HCT116 (cell line): Measurements from ENCODE around the gene LHPP. TPM values are rescaled to one million over a fixed set of nuclear protein-coding genes. Genes with fewer than 3 reads are reported as not detected.

ENCODE experiments used
- ATAC-seq: fragments of 200-7000 bp; cut with Tn5 transposase; 2 replicates; pipeline ENCODE4 v1.9.1; 2020; ENCODE audit warnings: mild to moderate bottlenecking, moderate library complexity
- BruUV-seq: library from RNA; stranded (reverse); fragments of 400-500 nt; replicated peaks from 2 replicates; lab custom pipeline; 2021; lab: Mats Ljungman, UMichigan
- CTCF ChIA-PET: fragments of 300-600 bp; sonication (Branson Sonifier 250); formaldehyde crosslinking; loops from one replicate; lab custom pipeline; 2021; ENCODE audit warnings: antibody characterized with exemption; lab: Charles Lee
- POLR2A ChIA-PET: fragments of 300-600, 350-600 bp; sonication (Branson Sonifier 250); formaldehyde crosslinking; loops from one replicate; lab custom pipeline; 2021; ENCODE audit warnings: antibody characterized with exemption; lab: Charles Lee
- RAD21 ChIA-PET, 2 experiments: fragments of 300-600 bp; sonication (Branson Sonifier 250); formaldehyde crosslinking; loops; one replicate each; lab custom pipeline; 2023; ENCODE audit warnings: low total read pairs in 2 of 2; ENCODE audit not compliant: uncharacterized antibody in 2 of 2, unreplicated experiment in 2 of 2, low non-redundant PET in 1 of 2; lab: Charles Lee
- DNase-seq: peaks from one replicate; pipeline ENCODE4 v3.0.0-alpha.2; 2010; ENCODE audit warnings: low read depth, low spot score
- H2AFZ ChIP-seq: fragments of 200-600 bp; shearing (Covaris generic), sonication (generic); 2 replicates; pipeline ENCODE4 v1.6.1; 2017; ENCODE audit warnings: low read depth, mixed run types, mixed read lengths, antibody characterized with exemption, low read length; ENCODE audit not compliant: poor library complexity, severe bottlenecking
- H3K27ac ChIP-seq: 2 replicates; pipeline ENCODE4 v1.5.1; 2012; ENCODE audit warnings: low read depth, low read length
- H3K27me3 ChIP-seq: fragments of 200-600 bp; sonication (generic); 2 replicates; pipeline ENCODE4 v1.6.1; 2016; ENCODE audit warnings: mixed run types, low read length, mixed read lengths; ENCODE audit not compliant: insufficient read depth
- H3K36me3 ChIP-seq, 2 experiments: fragments of 200-500 bp in 1 of 2; fragments of 200-600 bp in 1 of 2; sonication (Bioruptor generic) in 1 of 2; sonication (generic) in 1 of 2; 2 replicates each; pipeline versions ENCODE4 v1.5.1 to v1.6.1; 2014 to 2016; ENCODE audit warnings: low read length in 2 of 2, inconsistent platforms in 1 of 2, mixed read lengths in 1 of 2, mixed run types in 1 of 2; ENCODE audit not compliant: insufficient read depth in 2 of 2, control insufficient read depth in 1 of 2
- H3K4me1 ChIP-seq, 2 experiments: fragments of 200-600 bp in 1 of 2; sonication (generic) in 1 of 2; 2 replicates each; pipeline versions ENCODE4 v1.5.1 to v1.6.1; 2012 to 2017; ENCODE audit warnings: low read length in 2 of 2, inconsistent platforms in 1 of 2, mild to moderate bottlenecking in 1 of 2, mixed read lengths in 1 of 2, mixed run types in 1 of 2, moderate library complexity in 1 of 2; ENCODE audit not compliant: insufficient read depth in 2 of 2, control insufficient read depth in 1 of 2
- H3K4me2 ChIP-seq: fragments of 200-600 bp; sonication (generic); 2 replicates; pipeline ENCODE4 v1.6.1; 2017; ENCODE audit warnings: mixed run types, low read length, mixed read lengths
- H3K4me3 ChIP-seq, 2 experiments: fragments of 200-600 bp in 1 of 2; sonication (generic) in 1 of 2; replicated peaks in 1 of 2; 2 replicates each; pipeline ENCODE4 v1.5.1; 2011 to 2016; ENCODE audit warnings: low read length in 2 of 2, control low read depth in 1 of 2, low read depth in 1 of 2, mild to moderate bottlenecking in 1 of 2, mixed read lengths in 1 of 2, mixed run types in 1 of 2
- H3K79me2 ChIP-seq: fragments of 200-600 bp; sonication (generic); 2 replicates; pipeline ENCODE4 v1.6.1; 2017; ENCODE audit warnings: mild to moderate bottlenecking, mixed run types, low read length, moderate library complexity, mixed read lengths; ENCODE audit not compliant: insufficient read depth
- H3K9ac ChIP-seq: fragments of 200-600 bp; sonication (generic); 2 replicates; pipeline ENCODE4 v1.6.1; 2016; ENCODE audit warnings: low read length, mixed read lengths
- H3K9me2 ChIP-seq: fragments of 200-600 bp; sonication (generic), shearing (Covaris generic); 2 replicates; pipeline ENCODE4 v1.6.1; 2017; ENCODE audit warnings: mixed run types, mild to moderate bottlenecking, moderate library complexity; ENCODE audit not compliant: insufficient read depth
- H3K9me3 ChIP-seq, 2 experiments: fragments of 200-500 bp in 1 of 2; fragments of 200-600 bp in 1 of 2; sonication (Bioruptor generic) in 1 of 2; sonication (generic) in 1 of 2; 2 replicates each; pipeline ENCODE4 v1.6.1; 2014 to 2017; ENCODE audit warnings: low read length in 2 of 2, mixed read lengths in 2 of 2, inconsistent platforms in 1 of 2, low read depth in 1 of 2, mild to moderate bottlenecking in 1 of 2, mixed run types in 1 of 2, moderate library complexity in 1 of 2; ENCODE audit not compliant: control insufficient read depth in 1 of 2, insufficient read depth in 1 of 2
- H4K20me1 ChIP-seq: fragments of 200-600 bp; sonication (generic), shearing (Covaris generic); 2 replicates; pipeline ENCODE4 v1.6.1; 2017; ENCODE audit warnings: mixed run types, mild to moderate bottlenecking, moderate library complexity; ENCODE audit not compliant: insufficient read depth
- CBX3 ChIP-seq: IDR thresholded peaks from 2 replicates; pipeline ENCODE4 v1.6.1; 2012; ENCODE audit warnings: low read depth
- CTCF ChIP-seq, 3 experiments: fragments of 200-600 bp in 1 of 3; sonication (generic) in 1 of 3; IDR thresholded peaks in 2 of 3; conservative IDR thresholded peaks in 1 of 3; 2 replicates each; pipeline ENCODE4 v1.5.1; 2012 to 2017; ENCODE audit warnings: low read depth in 2 of 3, low read length in 2 of 3, antibody characterized with exemption in 1 of 3, borderline replicate concordance in 1 of 3, control low read depth in 1 of 3, mild to moderate bottlenecking in 1 of 3, mixed read lengths in 1 of 3, mixed run types in 1 of 3, moderate library complexity in 1 of 3; ENCODE audit not compliant: insufficient read depth in 1 of 3
- FOSL1 ChIP-seq: IDR thresholded peaks from 2 replicates; pipeline ENCODE4 v1.6.1; 2012; ENCODE audit warnings: low read depth
- POLR2AphosphoS5 ChIP-seq: IDR thresholded peaks from 2 replicates; pipeline ENCODE4 v1.6.1; 2011; ENCODE audit warnings: mild to moderate bottlenecking, low read depth, low read length, moderate library complexity
- SP1 ChIP-seq: IDR thresholded peaks from 2 replicates; pipeline ENCODE4 v1.6.1; 2012; ENCODE audit warnings: low read depth
- intact Hi-C: fragments of 100-400 bp; cut with micrococcal nuclease; formaldehyde crosslinking; loops from 2 replicates; pipeline ENCODE4 v1.10.0; 2022
- total RNA-seq: library from RNA; stranded (reverse); gene quantifications from one replicate; pipeline ENCODE4 v1.2.1, GENCODE V29; 2021; ENCODE audit not compliant: unreplicated experiment
- TF ChIP-seq, protein P1 (sequence below): IDR thresholded peaks from 2 replicates; pipeline ENCODE4 v1.6.1; 2012; ENCODE audit warnings: low read depth

Gene LHPP
- total RNA-seq, 1 experiment from 2014 or later = 45.8 TPM

DNA sequence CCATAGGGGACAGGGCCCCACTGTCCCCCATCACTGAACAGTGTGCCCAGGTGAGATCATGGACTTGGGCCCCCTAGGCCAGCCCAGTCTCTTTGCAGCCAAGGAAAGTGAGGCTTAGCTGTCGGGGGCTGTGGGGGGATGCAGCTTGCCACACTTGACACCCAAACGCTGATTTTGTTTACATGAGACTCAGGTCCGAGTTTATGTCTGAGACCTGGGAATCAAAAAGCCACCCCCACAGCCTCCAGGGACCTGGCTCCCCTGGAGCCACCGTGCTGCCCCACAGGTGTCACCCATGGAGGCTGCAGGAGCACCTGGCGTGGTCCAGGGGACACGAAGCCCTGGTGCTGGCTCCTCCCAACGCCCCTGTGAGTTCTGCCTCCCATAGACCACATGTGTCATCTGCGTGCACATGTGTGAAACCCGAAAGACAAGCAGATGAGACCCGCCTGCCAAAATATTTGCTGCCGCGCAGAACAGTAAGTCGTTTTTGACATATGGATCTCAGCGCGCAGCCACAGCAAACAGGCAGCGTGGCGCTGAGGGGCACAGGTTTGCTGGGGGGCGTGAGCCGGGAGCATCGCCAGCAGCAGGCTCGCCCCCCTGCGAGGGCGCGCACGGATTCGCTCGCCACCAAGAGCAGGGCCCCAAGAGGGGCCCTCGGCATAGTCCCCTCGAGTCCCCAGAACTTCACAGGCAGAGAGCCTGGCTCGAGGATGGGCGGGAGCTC, 112.3 kb downstream of the LHPP start:
- Histone ChIP-seq H3K9ac (no peak overlapping the region), H3K4me3 (no peak overlapping the region), H3K9me3 (no peaks in the 10 kb centered on the region), H3K79me2 (no peaks in the 10 kb centered on the region), H3K27me3 (no peaks in the 10 kb centered on the region), H3K36me3 (no peaks in the 10 kb centered on the region), H3K4me1 (no peaks in the 10 kb centered on the region), H2AFZ (no peak overlapping the region), H3K4me2 (no peak overlapping the region), H4K20me1 (no peaks in the 10 kb centered on the region), H3K9me2 (no peaks in the 10 kb centered on the region), H3K27ac (no peak overlapping the region)
- no peak for ATAC-seq
- TF ChIP-seq CBX3 (no peak), SP1 (no peak), CTCF (IDR thresholded peaks at IDR 0.05 in 2 of 3, conservative IDR thresholded peaks at IDR 0.05 in 1 of 3; ENCODE audit: borderline replicate concordance in 1 of 3, insufficient read depth in 1 of 3, low read depth in 2 of 3, low read length in 2 of 3) (no peak), FOSL1 (no peak), POLR2AphosphoS5 (no peak)
- TF ChIP-seq, protein P1, sequence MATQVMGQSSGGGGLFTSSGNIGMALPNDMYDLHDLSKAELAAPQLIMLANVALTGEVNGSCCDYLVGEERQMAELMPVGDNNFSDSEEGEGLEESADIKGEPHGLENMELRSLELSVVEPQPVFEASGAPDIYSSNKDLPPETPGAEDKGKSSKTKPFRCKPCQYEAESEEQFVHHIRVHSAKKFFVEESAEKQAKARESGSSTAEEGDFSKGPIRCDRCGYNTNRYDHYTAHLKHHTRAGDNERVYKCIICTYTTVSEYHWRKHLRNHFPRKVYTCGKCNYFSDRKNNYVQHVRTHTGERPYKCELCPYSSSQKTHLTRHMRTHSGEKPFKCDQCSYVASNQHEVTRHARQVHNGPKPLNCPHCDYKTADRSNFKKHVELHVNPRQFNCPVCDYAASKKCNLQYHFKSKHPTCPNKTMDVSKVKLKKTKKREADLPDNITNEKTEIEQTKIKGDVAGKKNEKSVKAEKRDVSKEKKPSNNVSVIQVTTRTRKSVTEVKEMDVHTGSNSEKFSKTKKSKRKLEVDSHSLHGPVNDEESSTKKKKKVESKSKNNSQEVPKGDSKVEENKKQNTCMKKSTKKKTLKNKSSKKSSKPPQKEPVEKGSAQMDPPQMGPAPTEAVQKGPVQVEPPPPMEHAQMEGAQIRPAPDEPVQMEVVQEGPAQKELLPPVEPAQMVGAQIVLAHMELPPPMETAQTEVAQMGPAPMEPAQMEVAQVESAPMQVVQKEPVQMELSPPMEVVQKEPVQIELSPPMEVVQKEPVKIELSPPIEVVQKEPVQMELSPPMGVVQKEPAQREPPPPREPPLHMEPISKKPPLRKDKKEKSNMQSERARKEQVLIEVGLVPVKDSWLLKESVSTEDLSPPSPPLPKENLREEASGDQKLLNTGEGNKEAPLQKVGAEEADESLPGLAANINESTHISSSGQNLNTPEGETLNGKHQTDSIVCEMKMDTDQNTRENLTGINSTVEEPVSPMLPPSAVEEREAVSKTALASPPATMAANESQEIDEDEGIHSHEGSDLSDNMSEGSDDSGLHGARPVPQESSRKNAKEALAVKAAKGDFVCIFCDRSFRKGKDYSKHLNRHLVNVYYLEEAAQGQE = no peak
- intact Hi-C loops = no loop called here
- no peak for DNase-seq
- BruUV-seq = no TSS peak
- ChIA-PET POLR2A (no interaction called here), CTCF (interaction anchor here (1.2 kb wide), 1 partner anchor 11 kb away, joined by 3 read pairs; no protein-coding TSS in a partner anchor), RAD21 (no interaction called here)
